GM19467 (cell line): Measurements from ENCODE around the gene NR2C2.

Experiments
- ATAC-seq: cut with Tn5 transposase; IDR thresholded peaks from one replicate; pipeline ENCODE4 v1.9.1; 2021; ENCODE audit warnings: mild to moderate bottlenecking, moderate library complexity; ENCODE audit not compliant: unreplicated experiment

NR2C2 gene

GRCh38 chr3:15015456-15015855 lies 68.1 kb downstream of the NR2C2 start:
- no peak for ATAC-seq

DNA sequence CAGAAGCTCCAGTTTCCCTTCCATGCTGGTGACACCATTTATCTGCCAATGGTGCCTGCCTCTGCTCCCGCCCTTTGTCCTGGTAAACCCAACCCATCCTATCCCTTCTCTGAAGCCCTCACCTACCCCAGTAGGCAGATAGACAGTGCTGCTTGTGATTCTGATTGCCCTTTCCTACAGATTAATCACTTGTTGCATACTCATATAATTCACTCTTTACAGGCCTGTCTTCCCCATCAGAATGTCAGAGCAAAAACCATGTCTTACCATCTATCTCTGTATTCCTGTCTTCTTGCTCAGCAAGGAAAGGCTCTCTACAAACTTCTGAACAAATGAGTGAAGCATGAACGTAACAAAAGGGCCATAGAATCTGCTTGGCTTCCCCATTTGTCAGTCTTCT lies 69.8 kb downstream of the NR2C2 start:
- no peak for ATAC-seq

GRCh38 chr3:15023249-15023648 lies 75.9 kb downstream of the NR2C2 start:
- no peak for ATAC-seq

DNA sequence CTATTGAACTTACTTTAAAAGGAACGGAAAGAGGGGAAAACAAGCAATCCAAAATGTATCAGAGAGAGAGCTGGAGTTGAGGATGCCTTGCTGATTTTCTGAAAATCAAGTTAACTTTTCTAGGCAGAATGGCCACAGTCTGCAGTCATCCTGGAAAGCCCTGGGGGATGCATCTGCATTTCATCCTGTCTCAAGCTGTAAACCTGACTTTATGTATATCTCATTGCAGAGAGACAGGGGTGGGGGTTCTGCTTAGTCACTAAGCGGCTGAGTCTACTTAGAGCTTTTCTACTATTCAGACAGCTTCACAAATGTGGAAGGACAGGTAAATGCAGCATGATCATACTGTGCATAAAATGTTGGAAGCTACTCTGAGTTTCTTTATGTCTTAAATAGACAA lies 76.3 kb downstream of the NR2C2 start:
- ATAC-seq = no peak

- no peak for ATAC-seq
Observed at GRCh38 chr3:15029625-15030024, 82.2 kb downstream of the NR2C2 start.

DNA sequence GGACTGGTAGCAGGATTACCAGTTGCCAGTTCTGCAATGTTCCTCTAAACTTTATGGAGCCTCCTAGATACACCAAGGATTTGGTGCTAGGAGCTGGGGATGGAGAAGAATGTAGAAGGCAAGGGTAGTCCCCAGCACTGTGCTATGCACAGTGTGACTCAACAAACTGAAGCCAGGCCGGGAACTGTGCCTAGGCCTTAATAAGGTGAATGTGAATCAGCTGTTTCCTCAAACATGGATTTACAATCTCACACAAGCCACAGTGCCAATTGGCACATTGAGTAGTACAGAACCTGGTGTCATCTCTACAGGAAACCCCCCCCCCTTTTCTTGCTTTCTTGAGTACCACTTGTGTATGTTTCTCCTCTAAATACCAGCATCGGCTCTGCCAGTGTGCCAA lies 85.3 kb downstream of the NR2C2 start:
- ATAC-seq = no peak

DNA sequence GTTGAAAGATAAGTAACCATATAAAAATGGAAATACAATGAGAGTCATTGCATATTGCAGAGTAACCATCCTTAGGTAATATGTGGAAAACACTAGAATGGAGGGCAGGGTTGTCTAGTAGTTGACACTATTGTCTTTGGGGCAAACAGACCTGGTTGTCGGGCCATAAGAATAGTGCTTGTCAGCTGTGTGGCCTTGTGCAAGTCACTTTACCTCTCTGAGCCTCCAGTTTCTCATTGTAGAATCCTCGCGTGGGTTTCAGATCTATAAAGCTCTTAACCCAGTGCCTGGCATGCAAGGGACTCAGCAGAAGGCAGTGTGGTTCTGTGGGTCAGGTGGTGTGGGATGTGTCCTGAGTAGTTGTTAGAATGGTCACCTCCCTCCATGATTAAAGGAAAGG lies 85.7 kb downstream of the NR2C2 start:
- no peak for ATAC-seq

DNA sequence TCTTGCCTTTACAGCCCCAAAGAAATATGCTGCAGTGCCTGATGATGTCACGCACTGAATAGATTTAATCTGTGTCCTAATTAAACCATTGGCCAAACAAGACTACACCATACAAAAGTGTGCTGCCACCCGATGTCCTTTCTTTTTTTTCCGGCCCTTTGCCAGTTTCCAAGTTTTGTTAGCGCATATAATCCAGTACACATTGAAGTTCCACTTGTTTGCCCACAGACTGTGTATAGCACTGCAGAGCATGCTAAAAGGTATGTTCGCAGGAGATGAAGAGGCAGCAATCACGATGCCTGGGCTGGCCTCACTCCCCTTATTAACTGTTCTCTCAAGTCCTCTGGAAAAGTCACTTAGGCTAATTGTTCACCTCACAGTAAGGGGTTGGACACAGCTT lies 90.9 kb downstream of the NR2C2 start:
- no peak for ATAC-seq

DNA sequence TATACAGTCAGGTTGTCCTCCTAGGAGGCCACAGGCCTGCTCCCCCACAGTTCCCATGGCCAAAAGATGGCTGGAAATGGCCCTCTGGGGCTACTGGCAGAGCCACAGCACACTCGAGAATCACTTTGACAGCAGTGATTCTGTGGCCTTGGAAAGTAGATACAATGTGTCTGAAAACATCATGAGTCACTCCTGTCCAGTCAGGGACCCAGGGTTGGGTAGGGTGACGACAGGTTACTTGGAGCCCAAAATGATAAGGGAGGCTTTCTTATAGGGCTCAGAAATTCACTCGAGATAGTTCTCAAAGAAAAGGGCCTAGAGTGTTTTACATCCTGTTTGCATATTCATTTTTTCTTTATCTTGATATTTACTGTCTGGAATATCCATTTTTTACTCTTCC lies 93.5 kb downstream of the NR2C2 start:
- ATAC-seq = no peak

GRCh38 chr3:15041950-15042349 lies 94.6 kb downstream of the NR2C2 start:
- no peak for ATAC-seq

DNA sequence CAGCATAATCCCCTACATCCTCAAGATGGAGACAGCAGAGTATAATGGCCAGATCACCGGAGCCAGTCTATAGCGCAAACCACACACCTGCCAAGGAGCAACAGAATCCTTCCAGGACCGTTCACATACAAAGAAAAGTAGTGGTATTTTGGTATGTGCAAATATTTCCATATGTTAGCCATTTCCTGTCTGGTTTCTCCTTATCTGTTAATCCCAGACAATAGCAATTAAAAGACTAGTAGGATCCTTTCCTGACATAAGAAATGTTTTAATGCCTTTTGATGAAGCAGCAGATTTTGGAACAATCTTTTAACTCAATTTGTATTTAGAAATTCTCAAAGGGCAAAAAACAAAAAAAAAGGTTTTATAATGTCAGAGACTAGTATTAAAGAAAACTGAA lies 95.6 kb downstream of the NR2C2 start:
- no peak for ATAC-seq

DNA sequence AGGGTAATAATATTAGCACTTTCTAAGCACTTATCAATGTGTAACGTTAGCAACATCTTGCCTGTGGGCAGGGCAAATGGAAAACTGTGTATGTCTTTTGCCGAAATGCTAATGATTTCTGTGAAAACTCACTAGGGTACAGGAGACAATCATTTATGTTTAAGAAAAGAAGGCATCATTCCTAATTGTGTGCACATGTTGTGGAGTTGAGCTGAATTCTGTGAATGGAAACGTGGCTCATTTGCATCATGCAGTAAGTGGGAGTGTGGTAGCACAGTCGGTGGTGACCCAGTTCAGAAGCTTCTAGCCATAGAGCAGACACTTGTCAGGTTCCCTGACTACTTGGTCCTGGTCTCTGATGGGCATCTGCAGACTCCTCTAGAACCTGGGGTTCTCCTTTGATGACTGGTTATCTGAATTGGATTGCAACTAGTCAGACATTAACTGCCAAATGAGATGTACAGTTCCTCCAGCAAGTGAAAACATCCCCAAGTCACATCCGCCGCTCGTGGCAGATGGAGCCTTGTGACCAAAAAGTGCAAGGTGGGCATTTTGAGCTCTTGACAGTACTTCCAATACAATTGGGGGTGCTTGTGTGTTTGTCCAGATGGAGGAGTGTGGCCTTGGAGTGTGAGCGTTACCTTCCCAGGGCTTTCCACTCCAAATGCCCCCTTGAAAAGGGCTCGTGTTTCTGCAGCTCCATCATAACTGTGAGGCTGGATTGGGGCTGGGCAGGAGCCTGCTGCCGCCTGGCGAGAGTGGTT lies 96.2 kb downstream of the NR2C2 start:
- ATAC-seq = no peak

DNA sequence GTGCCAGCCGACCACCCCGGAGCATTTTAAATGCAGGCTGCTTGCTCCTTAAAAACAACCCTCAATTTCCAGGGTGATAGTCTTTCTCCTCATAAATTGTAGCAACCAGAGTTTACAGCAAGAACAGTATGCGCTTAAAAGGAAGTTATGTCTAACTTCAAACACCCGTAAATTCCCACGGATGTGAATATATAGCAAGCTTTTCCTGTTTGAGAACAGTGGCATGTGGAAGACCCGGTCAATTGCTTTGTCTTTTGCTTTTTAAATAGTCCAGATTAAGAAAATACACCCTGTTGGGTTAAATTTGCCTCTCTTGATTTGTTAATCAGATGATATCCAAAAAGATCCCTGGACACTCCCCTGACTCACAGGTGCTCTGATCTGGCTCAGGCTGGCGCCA lies 96.9 kb downstream of the NR2C2 start:
- ATAC-seq = no peak

GRCh38 chr3:15045667-15046066 lies 98.3 kb downstream of the NR2C2 start:
- ATAC-seq = no peak

DNA sequence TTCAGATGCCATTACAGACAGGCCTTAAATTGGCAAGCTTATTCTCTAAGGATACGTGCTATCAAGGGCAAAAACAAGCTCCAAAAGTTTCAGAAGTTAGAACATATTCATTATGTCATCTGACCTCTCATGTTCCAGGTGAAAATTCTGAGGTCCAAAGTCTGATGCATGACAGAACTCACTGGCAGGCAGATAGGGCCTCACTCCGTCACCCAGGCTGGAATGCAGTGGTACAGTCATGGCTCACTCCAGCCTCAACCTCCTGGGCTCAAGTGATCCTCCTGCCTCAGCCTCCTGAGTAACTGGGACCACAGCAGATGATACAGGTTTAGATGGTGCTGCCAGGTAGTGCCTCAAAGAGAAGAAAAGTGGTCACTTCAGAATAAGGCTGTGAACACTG lies 102.2 kb downstream of the NR2C2 start:
- ATAC-seq = no peak

DNA sequence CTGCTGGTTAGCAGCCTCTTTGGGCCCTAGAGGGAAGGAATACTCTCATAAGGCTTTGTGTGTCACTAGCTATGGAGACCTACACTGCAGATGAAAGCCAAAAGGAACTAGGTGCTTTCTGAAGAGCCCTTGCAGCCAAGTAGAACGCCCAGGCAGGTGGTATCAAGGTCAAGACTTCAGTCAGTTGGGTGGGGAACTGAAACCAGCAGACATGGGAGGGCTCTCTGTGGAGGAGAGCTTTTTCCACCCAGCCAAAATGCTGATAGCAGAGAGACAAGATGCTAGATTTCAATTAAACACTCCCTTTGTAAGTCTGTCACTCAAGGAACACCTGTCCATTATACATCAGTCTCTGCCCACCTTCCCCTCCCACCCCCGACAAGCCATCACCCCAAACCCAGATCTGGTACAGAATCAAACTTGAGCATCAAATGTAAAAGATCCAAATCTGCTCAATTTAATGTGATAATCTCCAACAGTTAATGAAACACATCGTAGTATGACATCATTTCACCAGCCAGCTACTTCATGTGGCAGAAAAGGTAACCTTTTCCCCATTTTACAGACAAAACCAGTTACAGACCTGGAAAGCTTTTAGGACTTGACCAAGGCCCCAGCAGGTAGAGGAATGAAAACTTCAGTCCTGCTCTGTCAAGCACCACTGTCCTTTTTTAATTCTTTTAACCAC lies 103.2 kb downstream of the NR2C2 start:
- ATAC-seq = peak; percentile 72

DNA sequence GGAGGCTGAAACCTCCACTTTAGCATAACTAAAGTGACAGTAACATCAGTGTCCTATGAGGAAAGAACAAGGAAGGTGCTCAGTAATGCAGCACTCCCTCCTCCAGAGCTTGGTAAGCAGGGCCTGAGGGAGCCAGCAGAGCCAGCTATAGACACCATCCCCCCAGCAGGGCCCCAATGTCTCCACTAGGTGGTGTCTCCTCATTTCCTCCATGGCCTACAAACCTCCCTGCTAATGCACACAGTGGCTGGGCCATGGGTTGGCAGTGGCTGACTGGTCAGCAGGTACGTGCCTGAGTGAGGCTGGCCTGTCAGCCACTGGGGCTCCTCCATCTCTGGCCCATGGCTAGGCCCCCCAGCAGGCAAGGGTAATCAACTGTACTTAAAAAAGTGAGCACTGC lies 104.1 kb downstream of the NR2C2 start:
- peak; percentile 41 for ATAC-seq

- no peak for ATAC-seq
Observed at GRCh38 chr3:15052335-15053242, 105.2 kb downstream of the NR2C2 start.

- no peak for ATAC-seq
Observed at GRCh38 chr3:15053541-15053940, 106.2 kb downstream of the NR2C2 start.

DNA sequence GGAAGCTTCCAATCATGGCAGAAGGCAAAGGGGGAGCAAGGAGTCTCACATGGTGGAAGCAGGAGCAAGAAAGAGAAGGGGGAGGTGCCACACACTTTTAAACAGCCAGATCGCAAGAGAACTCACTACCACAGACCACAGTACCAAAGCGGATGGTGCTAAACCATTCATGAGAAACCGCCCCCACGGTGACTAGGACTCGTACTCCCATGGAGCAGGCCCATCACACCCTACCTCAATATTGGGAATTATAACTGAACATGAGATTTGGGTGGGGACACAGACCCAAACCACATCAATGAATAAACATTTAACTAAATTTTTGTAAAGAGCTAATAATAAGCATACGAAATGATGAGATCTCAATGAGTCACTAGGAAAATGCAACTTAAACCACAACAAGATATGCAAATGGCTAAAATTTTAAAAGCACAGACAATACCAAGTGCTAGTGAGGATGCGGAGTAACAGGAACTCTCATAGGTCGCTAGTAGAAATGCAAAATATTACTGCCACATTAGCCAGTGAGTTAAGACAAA lies 107.7 kb downstream of the NR2C2 start:
- peak; percentile 40 for ATAC-seq

DNA sequence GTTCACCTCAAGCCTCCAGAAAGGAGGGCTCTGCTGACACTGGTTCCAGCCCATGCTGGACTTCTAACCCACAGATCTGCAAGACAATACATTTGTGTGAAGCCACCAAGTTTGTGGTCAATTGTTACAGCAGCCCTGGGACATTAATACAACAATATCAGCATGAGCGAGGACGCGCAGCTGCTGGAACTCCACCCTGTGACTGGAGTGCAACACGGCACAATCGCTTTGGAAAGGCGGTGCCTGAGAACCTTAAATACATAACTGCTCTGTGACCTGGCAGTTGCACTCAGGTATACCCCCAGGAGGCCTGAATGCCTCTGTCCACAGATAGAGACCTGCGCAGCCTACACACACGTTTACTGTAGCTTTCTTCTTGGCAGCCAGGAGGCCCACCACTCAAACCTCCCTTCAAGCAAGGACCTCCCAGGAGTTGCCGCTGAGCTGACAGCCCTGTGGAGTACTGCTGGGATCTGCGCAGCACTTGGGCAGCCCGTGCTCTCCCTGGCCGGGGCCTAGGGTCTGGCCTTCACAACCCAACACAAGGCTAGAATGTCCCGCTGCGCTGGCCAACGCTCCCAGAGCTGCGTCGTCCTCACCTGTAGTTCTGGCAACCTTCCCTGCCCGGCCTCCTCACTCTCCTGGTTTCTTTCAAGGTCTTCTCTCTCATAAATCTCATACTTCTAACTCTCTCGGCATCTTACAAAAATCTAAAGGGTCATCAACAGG lies 109.5 kb downstream of the NR2C2 start:
- no peak for ATAC-seq
